Stimulated activated CD8-positive, alpha-beta memory T cell treated with anti-CD3 and anti-CD28 coated beads, Interleukin-4, amount 100 ng/mL, for 48 hours (primary cell): Measurements from ENCODE around the gene MLC1.

Source experiments
- DNase-seq: peaks from one replicate; pipeline ENCODE4 v3.0.0-alpha.2; 2020

MLC1 gene

DNA sequence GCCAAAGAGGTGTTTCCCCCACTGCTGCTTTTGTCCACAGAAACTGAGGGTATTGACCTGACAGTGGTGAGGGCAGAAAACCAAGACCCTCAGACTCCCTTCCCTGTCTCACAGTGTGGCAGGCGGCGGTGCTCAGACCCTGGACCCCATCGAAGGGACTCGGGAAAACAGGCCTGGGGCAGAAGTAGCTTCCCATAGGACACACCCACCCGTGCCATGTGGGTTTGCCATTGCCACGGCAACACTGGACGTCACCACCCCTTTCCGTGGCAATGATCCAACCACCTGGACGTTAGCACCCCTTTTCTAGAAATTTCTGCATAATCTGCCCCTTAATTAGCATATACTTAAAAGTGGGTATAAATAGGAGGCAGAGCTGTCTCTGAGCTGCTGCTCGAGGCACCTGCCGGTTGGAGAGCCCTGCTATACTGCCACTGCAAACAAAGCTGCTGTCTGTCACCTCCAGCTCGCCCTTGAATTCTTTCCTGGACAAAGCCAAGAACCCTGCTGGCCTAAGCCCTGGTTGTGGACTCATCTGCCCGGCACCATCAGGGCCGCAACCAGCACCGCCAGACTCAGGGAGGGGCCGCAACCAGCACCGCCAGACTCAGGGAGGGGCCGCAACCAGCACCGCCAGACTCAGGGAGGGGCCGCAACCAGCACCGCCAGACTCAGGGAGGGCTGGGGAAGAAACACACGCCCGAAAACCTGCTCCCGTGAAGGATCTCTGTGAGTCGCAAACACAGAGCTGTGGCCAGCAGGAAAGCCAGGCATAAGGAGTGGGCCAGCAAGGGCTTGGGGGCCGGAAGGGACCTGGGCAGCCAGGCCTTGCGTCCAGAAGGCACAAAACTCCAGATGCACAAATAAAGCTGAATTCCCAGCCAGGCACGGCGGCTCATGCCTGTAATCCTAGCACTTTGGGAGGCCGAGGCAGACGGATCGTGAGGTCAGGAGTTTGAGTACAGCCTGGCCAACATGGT is 10.4 kb downstream of the MLC1 start:
- no peak for DNase-seq

GRCh38 chr22:50074056-50074455 is 11.2 kb downstream of the MLC1 start:
- no peak for DNase-seq

DNA sequence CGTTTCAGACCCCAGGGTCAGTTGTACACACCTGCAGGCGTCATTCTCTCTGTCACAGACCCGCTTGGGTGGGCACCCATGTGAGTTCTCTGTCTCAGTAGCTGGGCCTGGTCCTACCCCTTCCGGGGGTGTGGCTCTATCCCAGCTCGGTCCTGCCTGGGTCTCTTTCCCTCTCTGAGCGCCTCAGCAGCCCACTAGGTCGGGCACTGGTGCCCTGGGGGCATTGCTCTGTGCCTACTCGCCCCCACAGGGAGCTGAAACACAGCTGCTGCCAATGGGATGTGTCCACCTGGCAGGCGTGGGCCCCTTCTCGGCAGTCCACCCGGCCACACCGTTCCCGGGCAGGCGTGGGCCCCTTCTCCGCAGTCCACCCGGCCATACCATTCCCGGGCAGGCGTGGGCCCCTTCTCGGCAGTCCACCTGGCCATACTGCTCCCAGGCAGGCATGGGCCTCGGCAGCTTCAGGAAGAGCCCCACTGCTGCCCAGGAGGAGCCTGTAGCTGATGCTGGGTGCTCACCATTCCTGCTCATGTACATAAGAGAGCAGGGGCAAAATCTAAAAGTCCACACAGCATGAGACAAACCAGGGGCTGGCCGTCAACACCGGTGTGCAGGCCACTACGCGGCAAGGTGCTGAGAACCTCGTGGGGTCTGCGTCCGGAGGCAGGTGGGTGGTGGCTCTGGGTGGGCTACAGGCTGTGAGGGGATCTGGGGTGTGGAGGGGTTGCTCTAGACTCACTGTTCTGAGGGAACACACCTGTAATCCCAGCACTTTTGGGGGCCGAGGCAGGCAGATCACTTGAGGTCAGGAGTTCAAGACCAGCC is 12.3 kb downstream of the MLC1 start:
- DNase-seq = no peak

DNA sequence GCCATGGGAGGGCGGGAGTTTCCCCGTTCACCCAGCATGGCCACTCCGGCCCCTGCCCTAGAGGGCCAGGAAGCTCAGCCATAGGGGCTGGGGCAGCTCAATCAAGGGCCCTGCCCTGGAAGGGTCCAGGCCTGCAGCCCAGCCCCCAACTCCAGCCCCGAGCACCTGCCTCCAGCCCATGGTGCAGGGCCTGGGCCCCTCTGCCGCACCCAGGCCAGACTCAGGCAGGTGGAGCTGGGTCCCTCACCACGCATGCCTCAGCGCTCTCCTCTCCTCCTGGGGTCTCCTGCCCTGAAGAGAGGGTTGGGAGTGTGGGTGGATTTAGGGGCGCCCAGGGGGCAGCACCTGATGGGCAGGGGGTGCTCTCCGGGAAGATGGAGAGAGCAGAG is 13.1 kb downstream of the MLC1 start:
- DNase-seq = no peak

GRCh38 chr22:50071432-50072166 is 13.6 kb downstream of the MLC1 start:
- DNase-seq = no peak

DNA sequence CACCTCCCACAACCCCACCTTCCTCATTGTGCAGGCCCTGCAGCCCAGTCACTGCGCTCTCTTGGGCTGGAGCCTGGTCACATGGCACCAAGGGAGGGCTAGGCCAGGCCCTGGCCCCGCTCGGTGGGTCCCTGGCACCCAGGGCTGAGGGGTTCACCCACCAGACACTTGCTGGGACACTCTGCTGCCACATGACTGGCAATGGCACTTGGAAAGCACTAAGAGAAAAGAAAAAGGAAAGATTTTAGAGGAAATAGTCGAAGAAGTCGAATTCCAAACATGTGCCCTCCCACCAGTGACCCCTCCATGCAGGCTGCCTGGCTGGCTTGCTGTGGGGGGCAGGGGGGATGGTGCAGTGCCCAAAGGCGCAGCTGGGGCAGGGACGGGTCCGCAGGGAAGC is 14.9 kb downstream of the MLC1 start:
- no peak for DNase-seq

GRCh38 chr22:50068096-50068495 is 17.1 kb downstream of the MLC1 start:
- DNase-seq = no peak

GRCh38 chr22:50067244-50067643 is 18.0 kb downstream of the MLC1 start:
- DNase-seq = no peak

DNA sequence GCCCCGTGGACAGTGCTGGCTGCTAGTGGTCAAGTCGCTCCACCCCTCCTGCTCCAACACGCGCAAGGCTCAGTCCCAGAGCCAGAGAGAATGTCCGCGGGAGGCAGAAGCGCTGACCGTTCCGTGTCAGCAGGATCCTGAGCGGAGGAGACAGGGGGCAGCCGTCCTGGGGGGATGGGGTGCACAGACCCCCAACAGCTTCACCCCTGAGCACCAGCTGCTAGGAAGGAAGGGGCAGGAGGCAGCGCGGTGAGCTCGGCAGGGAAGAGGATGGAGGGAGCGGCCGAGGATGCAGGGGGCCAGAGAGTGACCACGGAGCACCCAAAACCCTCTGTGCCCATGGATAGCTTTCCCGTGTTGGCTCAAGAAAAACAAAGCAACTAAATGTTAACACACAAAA is 20.8 kb downstream of the MLC1 start:
- no peak for DNase-seq

- DNase-seq = no peak
Measured at GRCh38 chr22:50063589-50064393, 21.4 kb downstream of the MLC1 start.

GRCh38 chr22:50062509-50063135 is 22.6 kb downstream of the MLC1 start:
- DNase-seq = no peak

- DNase-seq = no peak
Measured at GRCh38 chr22:50061824-50062355, 23.3 kb downstream of the MLC1 start.

- no peak for DNase-seq
Measured at GRCh38 chr22:50061141-50061823, 23.9 kb downstream of the MLC1 start.

DNA sequence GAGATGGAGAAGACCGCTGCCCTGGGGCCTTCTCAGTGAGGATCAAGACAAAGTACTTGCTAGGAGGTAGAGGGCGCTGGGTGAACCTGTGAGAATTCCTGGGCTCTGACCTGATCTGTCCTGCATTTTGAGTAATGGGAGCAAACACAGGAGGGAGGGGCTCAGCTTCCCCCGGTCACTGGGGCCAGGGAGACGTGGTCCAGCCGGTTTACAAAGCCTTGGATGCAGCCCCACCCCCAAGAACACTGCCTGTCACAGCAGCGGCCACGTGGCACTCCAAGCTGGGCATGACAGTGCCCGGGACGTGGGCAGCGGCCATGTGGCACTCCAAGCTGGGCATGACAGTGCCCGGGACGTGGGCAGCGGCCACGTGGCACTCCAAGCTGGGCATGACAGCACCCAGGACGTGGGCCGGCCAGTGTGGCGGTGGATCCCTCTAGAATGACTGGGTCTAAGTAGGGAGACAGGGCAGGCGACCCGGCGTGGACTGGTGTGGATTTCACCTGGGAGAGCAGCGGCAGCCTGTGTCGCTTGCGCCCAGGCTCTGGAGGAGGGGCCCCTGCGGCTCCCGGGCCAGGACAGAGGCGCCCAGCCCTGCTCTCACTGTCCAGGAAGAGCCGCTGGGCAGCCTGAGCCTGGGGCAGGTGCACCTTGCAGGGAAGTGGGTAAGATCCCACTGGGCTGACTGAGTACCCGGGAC is 24.6 kb downstream of the MLC1 start:
- no peak for DNase-seq

DNA sequence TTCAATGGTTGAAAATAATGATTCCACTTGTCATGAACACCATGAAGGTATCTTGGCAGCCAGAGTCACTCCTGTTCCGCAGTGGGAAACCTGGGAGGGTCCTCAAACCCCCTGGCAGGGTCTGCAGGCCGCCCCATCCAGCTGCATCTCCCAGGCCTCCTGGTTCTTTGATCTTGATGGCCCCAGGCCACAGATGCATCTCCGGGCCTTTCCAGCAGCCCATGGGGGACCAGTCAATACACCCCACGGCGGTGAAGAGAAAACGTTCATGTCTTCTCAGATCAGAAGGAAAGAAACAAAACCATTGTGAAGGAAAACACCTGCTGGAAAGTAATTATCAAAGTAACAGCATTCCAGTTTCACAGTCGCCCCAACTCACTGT is 25.4 kb downstream of the MLC1 start:
- DNase-seq = no peak

- DNase-seq = no peak
Measured at GRCh38 chr22:50058906-50059880, 26.0 kb downstream of the MLC1 start.

GRCh38 chr22:50058061-50058905 is 26.9 kb downstream of the MLC1 start, which contains the start of gene TTLL8:
TTLL8 (minus strand) TSS chr22:50058298.
- DNase-seq = no peak
